ENCODE measurements around the gene NAGLU.

The NAGLU gene

DNA sequence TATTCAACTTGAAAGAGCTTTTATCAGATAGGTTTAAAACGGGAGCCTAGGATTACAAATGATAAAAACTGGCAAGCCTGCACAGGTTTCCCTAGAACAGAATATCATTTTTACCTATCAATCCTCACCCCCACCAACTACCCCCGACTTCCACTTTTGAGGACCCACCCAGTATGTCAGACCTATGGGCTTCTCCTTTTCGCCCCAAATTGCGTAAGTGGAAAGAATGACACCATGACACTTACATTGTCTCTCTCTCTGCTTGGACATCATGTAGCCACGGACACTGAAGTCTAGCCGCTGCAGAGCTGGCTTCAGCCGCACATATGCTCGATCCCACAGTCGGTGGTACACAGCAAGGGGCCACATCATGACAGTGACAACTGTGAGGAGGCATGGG is 48.8 kb downstream of the NAGLU start:
- H3K36me3 Mint-ChIP-seq, result peaks cover 66% of the 10 kb centered on the region
- no peak overlapping the region for H3K4me3 Mint-ChIP-seq
- H3K27ac Mint-ChIP-seq, result no peak overlapping the region
- no peaks in the 10 kb centered on the region for H3K9me3 Mint-ChIP-seq
- CTCF ChIA-PET, result no interaction called here
- DNase-seq, result no peak
- H3K4me1 Mint-ChIP-seq, result no peaks in the 10 kb centered on the region
- no peaks in the 10 kb centered on the region for H3K27me3 Mint-ChIP-seq

DNA sequence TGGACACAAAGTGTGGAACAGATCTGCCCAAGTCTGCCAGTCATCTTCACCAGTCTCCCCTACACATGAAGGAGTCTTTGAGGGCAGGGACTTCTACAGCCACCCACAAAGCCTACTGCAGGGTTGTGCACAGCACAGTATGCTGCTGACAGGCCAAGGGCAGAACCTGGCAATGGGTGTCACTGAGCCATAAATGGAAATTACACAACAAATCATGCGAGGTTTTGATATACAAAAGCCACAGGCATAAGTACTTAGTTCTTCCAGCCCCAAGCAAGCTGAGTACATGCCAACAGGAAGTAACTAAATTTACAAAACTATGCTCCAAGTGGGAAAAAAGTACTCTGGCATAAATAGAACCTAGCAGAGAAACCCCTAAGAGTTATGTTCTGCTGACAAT is 49.3 kb downstream of the NAGLU start:
- H3K27me3 Mint-ChIP-seq, result no peaks in the 10 kb centered on the region
- DNase-seq, result no peak
- CTCF ChIA-PET, result no interaction called here
- H3K4me1 Mint-ChIP-seq, result peaks cover 2% of the 10 kb centered on the region
- no peak overlapping the region for H3K4me3 Mint-ChIP-seq
- peaks cover 61% of the 10 kb centered on the region for H3K36me3 Mint-ChIP-seq
- no peaks in the 10 kb centered on the region for H3K9me3 Mint-ChIP-seq
- no peak overlapping the region for H3K27ac Mint-ChIP-seq

DNA sequence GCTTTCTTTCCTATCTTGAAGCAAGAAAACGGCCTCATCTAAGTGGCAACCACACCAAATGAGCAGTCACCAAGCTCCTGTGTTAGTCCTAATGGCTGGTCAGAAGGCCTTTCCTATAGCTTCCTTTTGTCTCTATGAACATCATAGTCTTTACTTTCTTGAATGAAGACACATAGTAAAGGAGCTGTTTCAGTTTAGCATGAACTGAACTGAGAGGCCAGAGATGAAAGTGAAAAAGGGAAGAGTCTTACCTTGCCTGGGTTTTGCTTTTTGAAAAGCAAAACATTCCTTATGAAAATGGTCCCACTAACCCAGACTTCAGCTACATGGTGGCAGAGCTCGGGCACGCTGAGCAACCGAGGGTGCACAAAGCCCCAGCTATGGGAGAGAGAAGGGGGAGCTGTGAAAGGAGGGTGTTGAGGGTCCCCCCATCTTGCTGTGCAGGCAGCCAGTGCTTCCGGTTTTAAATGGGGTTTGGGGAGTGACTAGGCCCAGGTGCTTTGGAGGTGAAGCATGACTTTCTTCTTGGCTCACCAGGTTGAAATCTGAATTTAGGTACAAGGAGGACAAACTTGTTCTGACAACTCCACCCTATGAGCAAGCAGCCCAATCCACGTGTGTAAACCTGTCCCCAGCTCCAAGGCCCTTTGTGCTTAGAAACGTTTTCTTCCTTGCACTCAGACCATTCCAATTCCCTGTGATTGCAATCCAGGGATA is 50.6 kb downstream of the NAGLU start:
- peaks cover 60% of the 10 kb centered on the region for H3K36me3 Mint-ChIP-seq
- H3K4me3 Mint-ChIP-seq, result no peak overlapping the region
- CTCF ChIA-PET, result interaction anchor here (2.9 kb wide), 1 partner anchor 9 kb away, joined by 14 read pairs; the partner anchor contains the start of gene PSMC3IP
- H3K9me3 Mint-ChIP-seq, result no peaks in the 10 kb centered on the region
- H3K27ac Mint-ChIP-seq, result no peak overlapping the region
- H3K27me3 Mint-ChIP-seq, result no peaks in the 10 kb centered on the region
- no peak for DNase-seq
- H3K4me1 Mint-ChIP-seq, result peaks cover 8% of the 10 kb centered on the region

DNA sequence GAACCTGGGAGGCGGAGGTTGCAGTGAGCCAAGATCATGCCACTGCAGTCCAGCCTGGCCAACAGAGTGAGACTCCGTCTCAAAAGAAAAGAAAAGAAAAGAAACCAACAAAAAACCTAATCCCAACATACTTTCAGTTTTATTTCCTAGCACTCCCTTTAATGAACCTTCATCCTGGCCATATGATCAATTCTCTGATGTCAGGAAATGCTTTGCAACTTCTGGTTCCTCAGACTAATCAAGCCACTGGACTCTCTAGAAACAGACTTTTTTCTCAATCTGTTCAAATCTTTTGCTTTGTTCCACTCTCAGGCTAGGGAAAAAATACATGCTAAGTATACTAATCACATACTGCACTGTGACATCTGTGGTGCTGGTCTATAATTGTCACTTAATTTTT is 54.8 kb downstream of the NAGLU start:
- Mint-ChIP-seq H3K27me3 (no peaks in the 10 kb centered on the region), H3K9me3 (no peaks in the 10 kb centered on the region), H3K27ac (no peak overlapping the region), H3K4me1 (peaks cover 10% of the 10 kb centered on the region), H3K36me3 (peaks cover 36% of the 10 kb centered on the region), H3K4me3 (no peak overlapping the region)
- CTCF ChIA-PET, result interaction anchor here (1.5 to 1.8 kb wide), 2 partner anchors 11 to 13 kb away, joined by 5 read pairs; partner anchors contain the start of gene PSMC3IP
- no peak for DNase-seq

GRCh38 chr17:42591411-42591810 is 55.4 kb downstream of the NAGLU start:
- Mint-ChIP-seq H3K9me3 (no peaks in the 10 kb centered on the region), H3K36me3 (peaks cover 35% of the 10 kb centered on the region), H3K27ac (no peak overlapping the region), H3K27me3 (no peaks in the 10 kb centered on the region), H3K4me3 (no peak overlapping the region), H3K4me1 (peaks cover 10% of the 10 kb centered on the region)
- CTCF ChIA-PET, result interaction anchor here (1.5 to 1.8 kb wide), 2 partner anchors 11 to 13 kb away, joined by 5 read pairs; partner anchors contain the start of gene PSMC3IP
- no peak for DNase-seq
